SK-N-SH (cell line): Measurements from ENCODE around the gene UBE2E2. TPM values are rescaled to one million over a fixed set of nuclear protein-coding genes. Genes with fewer than 3 reads are reported as not detected.

Source experiments
- CTCF ChIA-PET: fragments of 300-600, 350-600 bp; formaldehyde crosslinking; extraction: SDS; loops from one replicate; lab custom pipeline; 2021; lab: Yijun Ruan, JAX
- POLR2A ChIA-PET: fragments of 350-600 bp; sonication (Branson Sonifier 250); formaldehyde crosslinking; extraction: SDS; loops from one replicate; lab custom pipeline; 2020; ENCODE audit warnings: antibody characterized with exemption, inconsistent platforms; lab: Yijun Ruan, JAX
- DNase-seq: peaks from one replicate; pipeline ENCODE4 v3.0.0; 2012
- H2AFZ ChIP-seq: fragments of 200-600 bp; sonication (generic); 2 replicates; pipeline ENCODE4 v1.8.1; 2016; ENCODE audit warnings: antibody characterized with exemption, mild to moderate bottlenecking, low read depth
- H3F3A ChIP-seq: fragments of 200-600 bp; sonication (generic); replicated peaks from 2 replicates; pipeline ENCODE3; 2016; ENCODE audit warnings: antibody characterized with exemption, mild to moderate bottlenecking; ENCODE audit not compliant: insufficient read depth
- H3K27ac ChIP-seq, 2 experiments: fragments of 200-500 bp in 1 of 2; fragments of 200-600 bp in 1 of 2; sonication (Bioruptor generic) in 1 of 2; sonication (generic), shearing (Covaris generic) in 1 of 2; 2 replicates each; pipeline versions ENCODE4 v1.5.1 to v1.6.1; 2014 to 2016; ENCODE audit warnings: low read depth in 2 of 2, inconsistent platforms in 1 of 2, low read length in 1 of 2, mild to moderate bottlenecking in 1 of 2, mixed read lengths in 1 of 2
- H3K27me3 ChIP-seq: fragments of 200-600 bp; sonication (generic), shearing (Covaris generic); 2 replicates; pipeline ENCODE4 v1.6.1; 2016; ENCODE audit warnings: mixed run types; ENCODE audit not compliant: insufficient read depth
- H3K36me3 ChIP-seq, 2 experiments: fragments of 200-500 bp in 1 of 2; fragments of 200-600 bp in 1 of 2; sonication (Bioruptor generic) in 1 of 2; sonication (generic) in 1 of 2; replicated peaks in 1 of 2; 2 replicates each; pipeline versions ENCODE3 to v1.5.1; 2014 to 2016; ENCODE audit warnings: low read length in 1 of 2, mild to moderate bottlenecking in 1 of 2; ENCODE audit not compliant: insufficient read depth in 2 of 2, control insufficient read depth in 1 of 2
- H3K4me1 ChIP-seq, 2 experiments: fragments of 200-500 bp in 1 of 2; fragments of 200-600 bp in 1 of 2; sonication (Bioruptor generic) in 1 of 2; sonication (generic), shearing (Covaris generic) in 1 of 2; 2 replicates each; pipeline versions ENCODE4 v1.5.1 to v1.6.1; 2014 to 2016; ENCODE audit warnings: low read depth in 1 of 2, low read length in 1 of 2, mixed run types in 1 of 2; ENCODE audit not compliant: insufficient read depth in 2 of 2, control insufficient read depth in 1 of 2
- H3K4me2 ChIP-seq: fragments of 200-600 bp; sonication (generic), shearing (Covaris generic); 2 replicates; pipeline ENCODE4 v1.6.1; 2017; ENCODE audit warnings: mixed run types
- H3K4me3 ChIP-seq, 2 experiments: fragments of 200-500 bp in 1 of 2; fragments of 200-600 bp in 1 of 2; sonication (Bioruptor generic) in 1 of 2; sonication (generic), shearing (Covaris generic) in 1 of 2; 2 replicates each; pipeline versions ENCODE4 v1.5.1 to v1.8.1; 2014 to 2016; ENCODE audit warnings: low read depth in 2 of 2, inconsistent platforms in 1 of 2, low read length in 1 of 2, mild to moderate bottlenecking in 1 of 2, mixed read lengths in 1 of 2, moderate library complexity in 1 of 2
- H3K79me2 ChIP-seq: fragments of 200-600 bp; sonication (generic); 2 replicates; pipeline ENCODE4 v1.8.1; 2017; ENCODE audit warnings: mild to moderate bottlenecking; ENCODE audit not compliant: insufficient read depth
- H3K9ac ChIP-seq: fragments of 200-600 bp; sonication (generic); 2 replicates; pipeline ENCODE4 v1.6.1; 2017; ENCODE audit warnings: mixed run types
- H3K9me2 ChIP-seq: fragments of 200-600 bp; sonication (generic); 2 replicates; pipeline ENCODE4 v1.6.1; 2017; ENCODE audit warnings: mixed run types
- H3K9me3 ChIP-seq: fragments of 200-600 bp; sonication (generic); 2 replicates; pipeline ENCODE4 v1.6.1; 2017; ENCODE audit warnings: mixed run types, mild to moderate bottlenecking, moderate library complexity
- H4K20me1 ChIP-seq: fragments of 200-600 bp; sonication (generic); 2 replicates; pipeline ENCODE4 v1.6.1; 2017; ENCODE audit warnings: mild to moderate bottlenecking, mixed run types; ENCODE audit not compliant: insufficient read depth
- ELF1 ChIP-seq: IDR thresholded peaks from 2 replicates; pipeline ENCODE4 v1.4.0; 2012
- EP300 ChIP-seq, 2 experiments: IDR thresholded peaks; 2 replicates each; pipeline versions ENCODE4 v1.4.0 to v1.6.1; 2012; ENCODE audit warnings: borderline replicate concordance in 1 of 2, low read depth in 1 of 2, low read length in 1 of 2
- GABPA ChIP-seq: IDR thresholded peaks from 2 replicates; pipeline ENCODE4 v1.4.0; 2012; ENCODE audit warnings: low read depth, mild to moderate bottlenecking
- GATA2 ChIP-seq: sonication (generic); formaldehyde crosslinking; IDR thresholded peaks from 2 replicates; pipeline ENCODE4 v1.5.0; 2020; ENCODE audit warnings: mild to moderate bottlenecking, missing genetic modification reagents
- IRF3 ChIP-seq: fragments of 150-350 bp; IDR thresholded peaks from 2 replicates; pipeline ENCODE4 v1.6.1; 2016; ENCODE audit warnings: mild to moderate bottlenecking, low read depth, low read length
- JUND ChIP-seq: IDR thresholded peaks from 2 replicates; pipeline ENCODE4 v1.4.0; 2012
- MAX ChIP-seq: IDR thresholded peaks from 2 replicates; pipeline ENCODE4 v1.4.0; 2012; ENCODE audit warnings: low read depth
- MXI1 ChIP-seq: IDR thresholded peaks from 2 replicates; pipeline ENCODE4 v1.6.1; 2012; ENCODE audit warnings: mild to moderate bottlenecking, low read depth, low read length, improper control_type of control experiment
- PBX3 ChIP-seq: IDR thresholded peaks from 2 replicates; pipeline ENCODE4; 2012
- RAD21 ChIP-seq: IDR thresholded peaks from 2 replicates; pipeline ENCODE4 v1.6.1; 2012; ENCODE audit warnings: mild to moderate bottlenecking, low read length
- RCOR1 ChIP-seq: fragments of 150-350 bp; IDR thresholded peaks from 2 replicates; pipeline ENCODE4 v1.6.1; 2017; ENCODE audit warnings: antibody characterized with exemption, low read length
- RXRA ChIP-seq: IDR thresholded peaks from 2 replicates; pipeline ENCODE4 v1.4.0; 2012; ENCODE audit warnings: low read depth, mild to moderate bottlenecking, borderline replicate concordance
- TAF1 ChIP-seq: IDR thresholded peaks from 2 replicates; pipeline ENCODE4 v1.6.1; 2012; ENCODE audit warnings: low read depth, mild to moderate bottlenecking, low read length, moderate library complexity, borderline replicate concordance
- USF1 ChIP-seq: IDR thresholded peaks from 2 replicates; pipeline ENCODE4 v1.4.0; 2012; ENCODE audit warnings: low read depth, borderline replicate concordance
- USF2 ChIP-seq: fragments of 150-350 bp; IDR thresholded peaks from 2 replicates; pipeline ENCODE4 v1.6.1; 2017; ENCODE audit warnings: antibody characterized with exemption, low read length, low read depth, borderline replicate concordance
- YY1 ChIP-seq: IDR thresholded peaks from 2 replicates; pipeline ENCODE4 v1.4.0; 2012; ENCODE audit warnings: low read depth, mild to moderate bottlenecking
- WGBS: methylation state at CpG from one replicate; pipeline ENCODE4 v1.1.6; 2017; ENCODE audit warnings: low lambda C conversion rate; 5-methylcytosine and 5-hydroxymethylcytosine counted together
- polyA plus RNA-seq, 3 experiments: library from polyadenylated mRNA; depleted of rRNA; stranded (reverse); fragments of >200 nt; gene quantifications; 2 replicates each; pipeline ENCODE4 v1.2.3, GENCODE V29; 2012

Gene UBE2E2
- polyA plus RNA-seq, 1 of the 3 experiments (the other 2 are of a cell fraction) = 46.4 TPM

- no peaks in the 10 kb centered on the region for H3K9me2 ChIP-seq
- H2AFZ ChIP-seq = no peak overlapping the region
- DNase-seq = no peak
- no peaks in the 10 kb centered on the region for H3K79me2 ChIP-seq
- no peak overlapping the region for H3K4me3 ChIP-seq
- H3K9ac ChIP-seq = no peak overlapping the region
- no peaks in the 10 kb centered on the region for H3K9me3 ChIP-seq
- POLR2A ChIA-PET = no interaction called here
- 0 out of 2 replicates have a peak, but pooled peaks cover 3% of the 10 kb centered on the region for H4K20me1 ChIP-seq
- WGBS = 90% methylated on average over 6 of the region's 6 CpGs
- H3K27ac ChIP-seq = no peak overlapping the region
- no peak overlapping the region for H3K4me2 ChIP-seq
- CTCF ChIA-PET = interaction anchor here (0.6 kb wide), 1 partner anchor 445 kb away, joined by 3 read pairs; no protein-coding TSS in a partner anchor
- no peaks in the 10 kb centered on the region for H3K36me3 ChIP-seq
- TF ChIP-seq MAX (no peak), MXI1 (no peak)
- H3K4me1 ChIP-seq = peaks cover 6 to 9% of the 10 kb centered on the region in 2 experiments; a peak in 2 of 4 replicates
- peaks cover 3% of the 10 kb centered on the region for H3F3A ChIP-seq
- H3K27me3 ChIP-seq = no peaks in the 10 kb centered on the region
These were observed 282.8 kb downstream of the UBE2E2 start for GRCh38 chr3:23485922-23486321.

GRCh38 chr3:23487015-23487414 lies 283.9 kb downstream of the UBE2E2 start:
- no peak overlapping the region for H3K27ac ChIP-seq
- TF ChIP-seq TAF1 = no peak
- TF ChIP-seq ELF1 = no peak
- no peak for TF ChIP-seq PBX3
- no peak for TF ChIP-seq IRF3
- TF ChIP-seq YY1 = no peak
- no peak for TF ChIP-seq RXRA
- TF ChIP-seq MXI1 = no peak
- POLR2A ChIA-PET = no interaction called here
- H4K20me1 ChIP-seq = 0 out of 2 replicates have a peak, but pooled peaks cover 6% of the 10 kb centered on the region
- DNase-seq = no peak
- H2AFZ ChIP-seq = no peak overlapping the region
- no peaks in the 10 kb centered on the region for H3K79me2 ChIP-seq
- H3K9me3 ChIP-seq = no peaks in the 10 kb centered on the region
- CTCF ChIA-PET = no interaction called here
- H3K36me3 ChIP-seq = no peaks in the 10 kb centered on the region
- no peaks in the 10 kb centered on the region for H3K9me2 ChIP-seq
- no peak overlapping the region for H3K4me2 ChIP-seq
- H3K4me3 ChIP-seq = no peak overlapping the region
- H3K27me3 ChIP-seq = no peaks in the 10 kb centered on the region
- WGBS = 90% methylated on average over 4 of the region's 9 CpGs
- H3K9ac ChIP-seq = no peak overlapping the region
- H3K4me1 ChIP-seq = peaks cover under 1 to 9% of the 10 kb centered on the region in 2 experiments; a peak in 2 of 4 replicates
- peaks cover 6% of the 10 kb centered on the region for H3F3A ChIP-seq

- no peaks in the 10 kb centered on the region for H3K27me3 ChIP-seq
- no peak for DNase-seq
- CTCF ChIA-PET = no interaction called here
- peaks cover 0 to 9% of the 10 kb centered on the region in 2 experiments; a peak in 2 of 4 replicates for H3K4me1 ChIP-seq
- H3K4me3 ChIP-seq = no peak overlapping the region
- H3K9me3 ChIP-seq = no peaks in the 10 kb centered on the region
- no peaks in the 10 kb centered on the region for H3K79me2 ChIP-seq
- no peak overlapping the region for H2AFZ ChIP-seq
- no peak overlapping the region for H3K27ac ChIP-seq
- POLR2A ChIA-PET = no interaction called here
- 74% methylated on average over 3 of the region's 3 CpGs for WGBS
- no peaks in the 10 kb centered on the region for H3K36me3 ChIP-seq
- 0 out of 2 replicates have a peak, but pooled peaks cover 6% of the 10 kb centered on the region for H4K20me1 ChIP-seq
- no peak overlapping the region for H3K4me2 ChIP-seq
- H3F3A ChIP-seq = peaks cover 6% of the 10 kb centered on the region
- H3K9ac ChIP-seq = no peak overlapping the region
- no peaks in the 10 kb centered on the region for H3K9me2 ChIP-seq
- TF ChIP-seq RCOR1 (no peak), GATA2 (CRISPR knock-in tag) (no peak), GABPA (no peak), JUND (no peak), USF1 (no peak), PBX3 (no peak), USF2 (no peak), RAD21 (no peak), MAX (no peak), EP300 (IDR thresholded peaks at IDR 0.05; ENCODE audit: borderline replicate concordance in 1 of 2, low read depth in 1 of 2, low read length in 1 of 2) (no peak), MXI1 (no peak), ELF1 (no peak), YY1 (no peak)
These were observed 285.5 kb downstream of the UBE2E2 start for GRCh38 chr3:23488618-23489017.
